H9 (cell line): ENCODE data around the gene ITGA8. TPM values are rescaled to one million over a fixed set of nuclear protein-coding genes. Genes with fewer than 3 reads are reported as not detected.

ENCODE experiments used
- DNase-seq: peaks from one replicate; pipeline ENCODE4 v3.0.0-alpha.2; 2017
- H2AFZ ChIP-seq: one replicate; pipeline ENCODE4 v1.6.1; 2013; ENCODE audit warnings: mild to moderate bottlenecking, low read length, control low read depth, moderate library complexity
- H2AK5ac ChIP-seq: 2 replicates; pipeline ENCODE4 v1.6.1; 2013; ENCODE audit warnings: low read length, control low read depth, mixed read lengths; ENCODE audit not compliant: insufficient read length
- H2BK120ac ChIP-seq: one replicate; pipeline ENCODE4 v1.6.1; 2013; ENCODE audit warnings: low read depth, mild to moderate bottlenecking, low read length, control low read depth, inconsistent platforms; ENCODE audit not compliant: poor library complexity, severe bottlenecking
- H2BK12ac ChIP-seq: 2 replicates; pipeline ENCODE4 v1.6.1; 2013; ENCODE audit warnings: low read length, control low read depth, mixed read lengths, low read depth; ENCODE audit not compliant: insufficient read length
- H2BK15ac ChIP-seq: 2 replicates; pipeline ENCODE4 v1.6.1; 2013; ENCODE audit warnings: low read depth, low read length, control low read depth
- H2BK20ac ChIP-seq: one replicate; pipeline ENCODE4 v1.6.1; 2013; ENCODE audit warnings: low read depth, mild to moderate bottlenecking, low read length, control low read depth, inconsistent platforms; ENCODE audit not compliant: poor library complexity, severe bottlenecking
- H2BK5ac ChIP-seq: 2 replicates; pipeline ENCODE4 v1.6.1; 2013; ENCODE audit warnings: low read length, control low read depth, mixed read lengths; ENCODE audit not compliant: insufficient read length
- H3K14ac ChIP-seq: 2 replicates; pipeline ENCODE4 v1.6.1; 2013; ENCODE audit warnings: low read length, control low read depth; ENCODE audit not compliant: insufficient read depth
- H3K18ac ChIP-seq: 2 replicates; pipeline ENCODE4 v1.6.1; 2013; ENCODE audit warnings: low read depth, mild to moderate bottlenecking, mixed read lengths, low read length, control low read depth; ENCODE audit not compliant: insufficient read length
- H3K23ac ChIP-seq: 2 replicates; pipeline ENCODE4 v1.6.1; 2013; ENCODE audit warnings: low read length, control low read depth, mixed read lengths, low read depth; ENCODE audit not compliant: insufficient read length
- H3K23me2 ChIP-seq: 2 replicates; pipeline ENCODE4 v1.6.1; 2013; ENCODE audit warnings: low read depth, mild to moderate bottlenecking, mixed read lengths, low read length, control low read depth; ENCODE audit not compliant: insufficient read length, poor library complexity, severe bottlenecking
- H3K27ac ChIP-seq: 2 replicates; pipeline ENCODE4 v1.5.1; 2013; ENCODE audit warnings: low read length, control low read depth, mixed read lengths, low read depth; ENCODE audit not compliant: insufficient read length
- H3K27me3 ChIP-seq: 2 replicates; pipeline ENCODE4 v1.6.1; 2013; ENCODE audit warnings: low read length, control low read depth, inconsistent platforms; ENCODE audit not compliant: insufficient read depth
- H3K4ac ChIP-seq: 2 replicates; pipeline ENCODE4 v1.6.1; 2013; ENCODE audit warnings: low read depth, mild to moderate bottlenecking, control low read depth, inconsistent platforms, low read length, moderate library complexity
- H3K4me1 ChIP-seq: 2 replicates; pipeline ENCODE4 v1.6.1; 2013; ENCODE audit warnings: low read length, control low read depth, inconsistent platforms; ENCODE audit not compliant: insufficient read depth
- H3K4me2 ChIP-seq: 2 replicates; pipeline ENCODE4 v1.6.1; 2013; ENCODE audit warnings: low read length, control low read depth, mixed read lengths; ENCODE audit not compliant: insufficient read length, insufficient read depth
- H3K56ac ChIP-seq: 2 replicates; pipeline ENCODE4 v1.6.1; 2013; ENCODE audit warnings: low read depth, mild to moderate bottlenecking, mixed read lengths, low read length, control low read depth; ENCODE audit not compliant: insufficient read length
- H3K79me1 ChIP-seq: 2 replicates; pipeline ENCODE4 v1.6.1; 2013; ENCODE audit warnings: low read depth, mild to moderate bottlenecking, moderate library complexity, low read length, control low read depth, inconsistent platforms; ENCODE audit not compliant: insufficient read depth, poor library complexity, severe bottlenecking
- H3K79me2 ChIP-seq: 2 replicates; pipeline ENCODE4 v1.6.1; 2013; ENCODE audit warnings: low read length, control low read depth, inconsistent platforms; ENCODE audit not compliant: insufficient read depth
- H3K9ac ChIP-seq: 2 replicates; pipeline ENCODE4 v1.6.1; 2013; ENCODE audit warnings: low read length, control low read depth, mixed read lengths; ENCODE audit not compliant: insufficient read length; ENCODE audit errors: extremely low read depth
- H3K9me3 ChIP-seq: one replicate; pipeline ENCODE4 v1.6.1; 2013; ENCODE audit warnings: low read depth, low read length, inconsistent platforms; ENCODE audit not compliant: control insufficient read depth
- H3T11ph ChIP-seq: one replicate; pipeline ENCODE4 v1.6.1; 2013; ENCODE audit warnings: mild to moderate bottlenecking, low read length, control low read depth, inconsistent platforms
- H4K20me1 ChIP-seq: one replicate; pipeline ENCODE4 v1.6.1; 2013; ENCODE audit not compliant: control insufficient read depth, insufficient read length, insufficient read depth
- H4K5ac ChIP-seq: 2 replicates; pipeline ENCODE4 v1.6.1; 2013; ENCODE audit warnings: low read depth, mild to moderate bottlenecking, mixed read lengths, low read length, control low read depth; ENCODE audit not compliant: insufficient read length
- H4K8ac ChIP-seq: replicated peaks from 2 replicates; pipeline ENCODE4 v1.6.1; 2013; ENCODE audit warnings: low read length, control low read depth, mixed read lengths, low read depth; ENCODE audit not compliant: insufficient read length
- H4K91ac ChIP-seq: 2 replicates; pipeline ENCODE4 v1.6.1; 2013; ENCODE audit warnings: low read depth, mild to moderate bottlenecking, moderate library complexity, mixed read lengths, low read length, control low read depth; ENCODE audit not compliant: insufficient read length
- H3K27ac Mint-ChIP-seq, 3 experiments: 2 replicates in 2 of 3; 3 replicates in 1 of 3; pipeline ENCODE4 v1.8.0; 2020 to 2021; ENCODE audit warnings: mixed read lengths in 3 of 3, mild to moderate bottlenecking in 1 of 3, moderate library complexity in 1 of 3
- H3K27me3 Mint-ChIP-seq: 2 replicates; pipeline ENCODE4 v1.8.0; 2021; ENCODE audit warnings: low read depth, mild to moderate bottlenecking, moderate library complexity, mixed read lengths
- H3K36me3 Mint-ChIP-seq, 3 experiments: 2 replicates in 2 of 3; 3 replicates in 1 of 3; pipeline ENCODE4 v1.8.0; 2020 to 2021; ENCODE audit warnings: low read depth in 3 of 3, mixed read lengths in 3 of 3; ENCODE audit not compliant: insufficient read depth in 1 of 3
- H3K4me1 Mint-ChIP-seq, 2 experiments: 2 replicates each; pipeline ENCODE4 v1.8.0; 2020; ENCODE audit warnings: mixed read lengths in 2 of 2
- H3K4me3 Mint-ChIP-seq, 2 experiments: 2 replicates in 1 of 2; 3 replicates in 1 of 2; pipeline ENCODE4 v1.8.0; 2020 to 2021; ENCODE audit warnings: mild to moderate bottlenecking in 2 of 2, mixed read lengths in 2 of 2, moderate library complexity in 1 of 2
- H3K9me3 Mint-ChIP-seq, 2 experiments: 2 replicates in 1 of 2; 3 replicates in 1 of 2; pipeline ENCODE4 v1.8.0; 2020; ENCODE audit warnings: mild to moderate bottlenecking in 2 of 2, mixed read lengths in 2 of 2, moderate library complexity in 1 of 2
- CTCF ChIP-seq: fragments of 200-600 bp; sonication (generic); conservative IDR thresholded peaks from 3 replicates; pipeline ENCODE4 v1.8.0; 2021; ENCODE audit warnings: antibody characterized with exemption, mild to moderate bottlenecking
- WGBS: extraction: QIAGEN DNeasy Blood & Tissue Kit; methylation state at CpG from one replicate; pipeline ENCODE4 v1.1.7; 2013; ENCODE audit warnings: missing lambda C conversion rate, low lambda C conversion rate, mixed read lengths; ENCODE audit not compliant: insufficient read length; ENCODE audit errors: extremely low coverage; 5-methylcytosine and 5-hydroxymethylcytosine counted together
- total RNA-seq: library from RNA; stranded (reverse); gene quantifications from 2 replicates; pipeline ENCODE4 v1.2.1, GENCODE V29; 2021

ITGA8 gene
- total RNA-seq, 1 experiment from 2014 or later: not detected

GRCh38 chr10:15540727-15541126 lies 179.0 kb downstream of the ITGA8 start:
- no CpG with 5 or more reads among the region's 2 CpGs for WGBS
- H3K36me3 Mint-ChIP-seq: no peaks in the 10 kb centered on the region; a peak in 1 of 7 replicates
- no peak for TF ChIP-seq CTCF
- no peak overlapping the region for H3K4me3 Mint-ChIP-seq
- Histone ChIP-seq H3K9me3 (no peaks in the 10 kb centered on the region), H4K91ac (no peak overlapping the region), H3K79me1 (no peaks in the 10 kb centered on the region), H3T11ph (no peak overlapping the region), H3K56ac (no peak overlapping the region), H3K23me2 (no peaks in the 10 kb centered on the region), H3K9ac (no peak overlapping the region), H3K4me2 (no peak overlapping the region), H4K8ac (no peak overlapping the region), H2BK15ac (no peak overlapping the region), H3K18ac (no peak overlapping the region), H4K5ac (no peak overlapping the region), H3K27ac (no peak overlapping the region), H2BK20ac (no peak overlapping the region), H2AFZ (no peak overlapping the region), H3K27me3 (no peaks in the 10 kb centered on the region), H3K79me2 (no peaks in the 10 kb centered on the region), H3K4me1 (no peaks in the 10 kb centered on the region), H2BK5ac (no peak overlapping the region), H3K23ac (no peak overlapping the region), H2AK5ac (no peak overlapping the region), H2BK120ac (no peak overlapping the region), H4K20me1 (no peaks in the 10 kb centered on the region), H3K14ac (no peak overlapping the region), H3K4ac (no peak overlapping the region), H2BK12ac (no peak overlapping the region)
- H3K9me3 Mint-ChIP-seq: peaks cover 2 to 6% of the 10 kb centered on the region in 2 experiments; a peak in 2 of 5 replicates
- DNase-seq: peak; percentile 46
- no peak overlapping the region for H3K27ac Mint-ChIP-seq
- peaks cover 17% of the 10 kb centered on the region for H3K27me3 Mint-ChIP-seq
- H3K4me1 Mint-ChIP-seq: no peaks in the 10 kb centered on the region
